ENCODE data around the gene CYP26C1.

- TF ChIP-seq CEBPB (IDR thresholded peaks at IDR 0.05; ENCODE audit: borderline replicate concordance, low read depth, low read length) (no peak), SRSF4 (IDR thresholded peaks at IDR 0.05; ENCODE audit: low read depth, low read length, poor library complexity, severe bottlenecking) (no peak), ZNF24 (IDR thresholded peaks at IDR 0.05) (no peak), BRF2 (CRISPR knock-in tag; IDR thresholded peaks at IDR 0.05) (no peak), PBX3 (CRISPR knock-in tag; IDR thresholded peaks at IDR 0.05; ENCODE audit: borderline replicate concordance) (no peak), FOSL2 (CRISPR knock-in tag; IDR thresholded peaks at IDR 0.05) (no peak), ZNF136 (CRISPR knock-in tag; IDR thresholded peaks at IDR 0.05; ENCODE audit: low read depth) (no peak), ZFP62 (CRISPR knock-in tag; IDR thresholded peaks at IDR 0.05) (no peak), HDAC6 (IDR thresholded peaks at IDR 0.05; ENCODE audit: low read depth, low read length) (no peak), JUND (CRISPR knock-in tag; IDR thresholded peaks at IDR 0.05) (no peak), MYPOP (CRISPR knock-in tag; IDR thresholded peaks at IDR 0.05) (no peak)
- TF ChIP-seq, protein P1, sequence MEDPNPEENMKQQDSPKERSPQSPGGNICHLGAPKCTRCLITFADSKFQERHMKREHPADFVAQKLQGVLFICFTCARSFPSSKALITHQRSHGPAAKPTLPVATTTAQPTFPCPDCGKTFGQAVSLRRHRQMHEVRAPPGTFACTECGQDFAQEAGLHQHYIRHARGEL (CRISPR knock-in tag; IDR thresholded peaks at IDR 0.05): no peak
- TF ChIP-seq, protein P2, sequence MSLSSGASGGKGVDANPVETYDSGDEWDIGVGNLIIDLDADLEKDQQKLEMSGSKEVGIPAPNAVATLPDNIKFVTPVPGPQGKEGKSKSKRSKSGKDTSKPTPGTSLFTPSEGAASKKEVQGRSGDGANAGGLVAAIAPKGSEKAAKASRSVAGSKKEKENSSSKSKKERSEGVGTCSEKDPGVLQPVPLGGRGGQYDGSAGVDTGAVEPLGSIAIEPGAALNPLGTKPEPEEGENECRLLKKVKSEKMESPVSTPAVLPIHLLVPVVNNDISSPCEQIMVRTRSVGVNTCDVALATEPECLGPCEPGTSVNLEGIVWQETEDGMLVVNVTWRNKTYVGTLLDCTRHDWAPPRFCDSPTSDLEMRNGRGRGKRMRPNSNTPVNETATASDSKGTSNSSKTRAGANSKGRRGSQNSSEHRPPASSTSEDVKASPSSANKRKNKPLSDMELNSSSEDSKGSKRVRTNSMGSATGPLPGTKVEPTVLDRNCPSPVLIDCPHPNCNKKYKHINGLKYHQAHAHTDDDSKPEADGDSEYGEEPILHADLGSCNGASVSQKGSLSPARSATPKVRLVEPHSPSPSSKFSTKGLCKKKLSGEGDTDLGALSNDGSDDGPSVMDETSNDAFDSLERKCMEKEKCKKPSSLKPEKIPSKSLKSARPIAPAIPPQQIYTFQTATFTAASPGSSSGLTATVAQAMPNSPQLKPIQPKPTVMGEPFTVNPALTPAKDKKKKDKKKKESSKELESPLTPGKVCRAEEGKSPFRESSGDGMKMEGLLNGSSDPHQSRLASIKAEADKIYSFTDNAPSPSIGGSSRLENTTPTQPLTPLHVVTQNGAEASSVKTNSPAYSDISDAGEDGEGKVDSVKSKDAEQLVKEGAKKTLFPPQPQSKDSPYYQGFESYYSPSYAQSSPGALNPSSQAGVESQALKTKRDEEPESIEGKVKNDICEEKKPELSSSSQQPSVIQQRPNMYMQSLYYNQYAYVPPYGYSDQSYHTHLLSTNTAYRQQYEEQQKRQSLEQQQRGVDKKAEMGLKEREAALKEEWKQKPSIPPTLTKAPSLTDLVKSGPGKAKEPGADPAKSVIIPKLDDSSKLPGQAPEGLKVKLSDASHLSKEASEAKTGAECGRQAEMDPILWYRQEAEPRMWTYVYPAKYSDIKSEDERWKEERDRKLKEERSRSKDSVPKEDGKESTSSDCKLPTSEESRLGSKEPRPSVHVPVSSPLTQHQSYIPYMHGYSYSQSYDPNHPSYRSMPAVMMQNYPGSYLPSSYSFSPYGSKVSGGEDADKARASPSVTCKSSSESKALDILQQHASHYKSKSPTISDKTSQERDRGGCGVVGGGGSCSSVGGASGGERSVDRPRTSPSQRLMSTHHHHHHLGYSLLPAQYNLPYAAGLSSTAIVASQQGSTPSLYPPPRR (CRISPR knock-in tag; IDR thresholded peaks at IDR 0.05; ENCODE audit: borderline replicate concordance): no peak
- TF ChIP-seq, protein P3, sequence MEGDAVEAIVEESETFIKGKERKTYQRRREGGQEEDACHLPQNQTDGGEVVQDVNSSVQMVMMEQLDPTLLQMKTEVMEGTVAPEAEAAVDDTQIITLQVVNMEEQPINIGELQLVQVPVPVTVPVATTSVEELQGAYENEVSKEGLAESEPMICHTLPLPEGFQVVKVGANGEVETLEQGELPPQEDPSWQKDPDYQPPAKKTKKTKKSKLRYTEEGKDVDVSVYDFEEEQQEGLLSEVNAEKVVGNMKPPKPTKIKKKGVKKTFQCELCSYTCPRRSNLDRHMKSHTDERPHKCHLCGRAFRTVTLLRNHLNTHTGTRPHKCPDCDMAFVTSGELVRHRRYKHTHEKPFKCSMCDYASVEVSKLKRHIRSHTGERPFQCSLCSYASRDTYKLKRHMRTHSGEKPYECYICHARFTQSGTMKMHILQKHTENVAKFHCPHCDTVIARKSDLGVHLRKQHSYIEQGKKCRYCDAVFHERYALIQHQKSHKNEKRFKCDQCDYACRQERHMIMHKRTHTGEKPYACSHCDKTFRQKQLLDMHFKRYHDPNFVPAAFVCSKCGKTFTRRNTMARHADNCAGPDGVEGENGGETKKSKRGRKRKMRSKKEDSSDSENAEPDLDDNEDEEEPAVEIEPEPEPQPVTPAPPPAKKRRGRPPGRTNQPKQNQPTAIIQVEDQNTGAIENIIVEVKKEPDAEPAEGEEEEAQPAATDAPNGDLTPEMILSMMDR (CRISPR knock-in tag; IDR thresholded peaks at IDR 0.05): no peak
These were observed 21.5 kb upstream of the CYP26C1 start for GRCh38 chr10:93039110-93039509.
